Right lobe of liver (tissue), 6 donors: ENCODE data around the gene C1D. TPM values are rescaled to one million over a fixed set of nuclear protein-coding genes. Genes with fewer than 3 reads are reported as not detected.
"Not testable (repeated sequence)": the region's sequence is repeated elsewhere in the genome, so short reads cannot be mapped to it uniquely, and the experiment has no call there.

Source experiments
- ATAC-seq, 4 donors: fragments of 200-7000 bp; cut with Tn5 transposase; one replicate each; pipeline ENCODE4 v1.9.1; 2020; ENCODE audit warnings: mild to moderate bottlenecking in 4 of 4, moderate library complexity in 4 of 4
- DNase-seq, 3 donors: peaks; one replicate each; pipeline ENCODE4 v3.0.0-alpha.2; 2020
- H3K27ac ChIP-seq, 3 donors: fragments of 200-600 bp; one replicate each; pipeline ENCODE4 v1.8.0; 2022
- H3K27me3 ChIP-seq, 2 donors: fragments of 200-600 bp; one replicate each; pipeline ENCODE4 v1.8.0; 2022
- H3K36me3 ChIP-seq, 4 donors: fragments of 200-600 bp; sonication (generic) in 1 of 4; one replicate each; pipeline versions ENCODE4 v1.5.1 to v1.8.0; 2017 to 2022; ENCODE audit warnings: control low read depth in 1 of 4
- H3K4me1 ChIP-seq, 4 donors: fragments of 200-600 bp; sonication (generic) in 1 of 4; one replicate each; pipeline versions ENCODE4 v1.5.1 to v1.8.0; 2017 to 2022; ENCODE audit warnings: control low read depth in 1 of 4
- H3K4me3 ChIP-seq, 3 donors: fragments of 200-600 bp; one replicate each; pipeline ENCODE4 v1.8.0; 2022
- H3K9me3 ChIP-seq, 4 donors: fragments of 200-600 bp; sonication (generic) in 1 of 4; one replicate each; pipeline versions ENCODE4 v1.5.1 to v1.8.0; 2017 to 2022; ENCODE audit warnings: control low read depth in 1 of 4
- CTCF ChIP-seq, 4 donors: fragments of 200-600 bp in 3 of 4; fragments of 450-650 bp in 1 of 4; IDR thresholded peaks; one replicate each; pipeline versions ENCODE4 v1.5.1 to v1.8.0; 2016 to 2022; ENCODE audit warnings: antibody characterized with exemption in 4 of 4, mild to moderate bottlenecking in 2 of 4
- POLR2A ChIP-seq: fragments of 450-650 bp; IDR thresholded peaks from one replicate; pipeline ENCODE4 v1.6.1; 2017; ENCODE audit warnings: antibody characterized with exemption, mild to moderate bottlenecking
- WGBS: methylation state at CpG from one replicate; pipeline ENCODE4 v1.1.6; 2018; ENCODE audit warnings: low coverage, low lambda C conversion rate; ENCODE audit not compliant: insufficient coverage; ENCODE audit errors: missing lambda C conversion rate; 5-methylcytosine and 5-hydroxymethylcytosine counted together
- intact Hi-C, 2 donors: fragments of 100-400 bp; cut with DNase I; formaldehyde crosslinking; loops; one replicate each; pipeline versions ENCODE4 v1.11.2 to v1.14.1; 2022
- total RNA-seq, 6 experiments: library from RNA; depleted of rRNA in 2 of 6; stranded (reverse); fragments of >200 nt in 2 of 6; fragmentation: NEBNext Ultra II Directional in 3 of 6; extraction: Animal tissue kit (Norgen Biotek cat#: 25700) in 3 of 6; gene quantifications; one replicate each; pipeline versions ENCODE4 v1.1.0 to v1.2.4, GENCODE V29; 2016 to 2023
- donor health status: DM: no; HTN: yes; CAD: no.
- donor health status: DM: no; HTN: no; CAD: no.
- donor health status: DM: no; HTN: no; CAD: no.
- donor health status: DM: no; HTN: yes; CAD: no.
- donor health status: DM: no; HTN: yes; CAD: no.

Gene C1D
- total RNA-seq, 6 experiments from 2014 or later, result 7.1 to 42.8 (median 15.0) TPM

- no peak for ATAC-seq
- intact Hi-C loops, result no loop called here
- H3K27ac ChIP-seq, result no peak overlapping the region
- TF ChIP-seq POLR2A, result no peak
- no peak for TF ChIP-seq CTCF (IDR thresholded peaks at IDR 0.05)
- H3K27me3 ChIP-seq, result no peaks in the 10 kb centered on the region
- DNase-seq, result no peak
- no peak overlapping the region for H3K4me3 ChIP-seq
- no peaks in the 10 kb centered on the region for H3K9me3 ChIP-seq
- H3K4me1 ChIP-seq, result peaks cover 0 to 7% (median 0%) of the 10 kb centered on the region in 4 donors
- H3K36me3 ChIP-seq, result no peaks in the 10 kb centered on the region
- 100% methylated on average over 1 of the region's 1 CpG for WGBS
These were observed 27.2 kb upstream of the C1D start for GRCh38 chr2:68089961-68090360.

GRCh38 chr2:68088940-68089339 lies 26.1 kb upstream of the C1D start:
- 63% methylated on average over 2 of the region's 2 CpGs for WGBS
- Histone ChIP-seq H3K4me1 (peaks cover 0 to 7% (median 0%) of the 10 kb centered on the region in 4 donors), H3K4me3 (no peak overlapping the region), H3K27me3 (no peaks in the 10 kb centered on the region), H3K9me3 (no peaks in the 10 kb centered on the region), H3K36me3 (no peaks in the 10 kb centered on the region), H3K27ac (no peak overlapping the region)
- TF ChIP-seq CTCF (IDR thresholded peaks at IDR 0.05) (no peak), POLR2A (no peak)
- no peak for ATAC-seq
- no peak for DNase-seq
- intact Hi-C loops, result no loop called here

- H3K27me3 ChIP-seq, result no peaks in the 10 kb centered on the region
- H3K4me3 ChIP-seq, result no peak overlapping the region
- no peaks in the 10 kb centered on the region for H3K36me3 ChIP-seq
- no peak for ATAC-seq
- TF ChIP-seq POLR2A (no peak), CTCF (IDR thresholded peaks at IDR 0.05) (no peak)
- 57% methylated on average over 2 of the region's 4 CpGs for WGBS
- no peak for DNase-seq
- H3K4me1 ChIP-seq, result no peaks in the 10 kb centered on the region
- H3K27ac ChIP-seq, result no peak overlapping the region
- intact Hi-C loops, result no loop called here
- peaks cover 0 to 3% (median 0%) of the 10 kb centered on the region in 4 donors for H3K9me3 ChIP-seq
These were observed 23.4 kb upstream of the C1D start for GRCh38 chr2:68086166-68086565.

- no peaks in the 10 kb centered on the region for H3K27me3 ChIP-seq
- TF ChIP-seq POLR2A (no peak), CTCF (IDR thresholded peaks at IDR 0.05) (no peak)
- H3K4me1 ChIP-seq, result no peaks in the 10 kb centered on the region
- intact Hi-C loops, result no loop called here
- DNase-seq (no peak), ATAC-seq (no peak)
- WGBS, result 100% methylated on average over 1 of the region's 1 CpG
- peaks cover 0 to 3% (median 0%) of the 10 kb centered on the region in 4 donors for H3K9me3 ChIP-seq
- H3K27ac ChIP-seq, result no peak overlapping the region
- no peak overlapping the region for H3K4me3 ChIP-seq
- no peaks in the 10 kb centered on the region for H3K36me3 ChIP-seq
These were observed 20.5 kb upstream of the C1D start for GRCh38 chr2:68083346-68083745.

- 74% methylated on average over 4 of the region's 6 CpGs for WGBS
- no peak for DNase-seq
- ATAC-seq, result no peak
- Histone ChIP-seq H3K27me3 (no peaks in the 10 kb centered on the region), H3K4me1 (no peaks in the 10 kb centered on the region), H3K4me3 (no peak overlapping the region), H3K9me3 (no peaks in the 10 kb centered on the region), H3K27ac (no peak overlapping the region), H3K36me3 (no peaks in the 10 kb centered on the region)
- intact Hi-C loops, result no loop called here
- TF ChIP-seq POLR2A, result no peak
- no peak for TF ChIP-seq CTCF (IDR thresholded peaks at IDR 0.05)
These were observed 11.2 kb upstream of the C1D start for GRCh38 chr2:68074050-68074449.

- H3K36me3 ChIP-seq, H3K27ac ChIP-seq, intact Hi-C loops, ATAC-seq, H3K9me3 ChIP-seq, H3K27me3 ChIP-seq: not testable (repeated sequence)
- Histone ChIP-seq H3K4me3 (peak overlapping the region in 1 of 3 donors; percentile 81), H3K4me1 (peaks cover 0 to 19% (median 4%) of the 10 kb centered on the region in 4 donors)
- peak in 1 of 3 donors; percentile 18 for DNase-seq
- 30% methylated on average over 5 of the region's 19 CpGs for WGBS
These were observed 1.2 kb upstream of the C1D start for GRCh38 chr2:68063797-68064646.
